Astrocyte (in vitro differentiated cells and primary cell): ENCODE data around the gene GMDS. TPM values are rescaled to one million over a fixed set of nuclear protein-coding genes. Genes with fewer than 3 reads are reported as not detected.

Experiments used
- DNase-seq: peaks from one replicate; pipeline ENCODE4 v3.0.0-alpha.2; 2010; ENCODE audit warnings: low read depth
- FAIRE-seq: peaks from 2 replicates; lab custom pipeline; 2011; peaks lifted over from hg19 to GRCh38; lab: Jason Lieb, UNC
- H2AFZ ChIP-seq: 2 replicates; pipeline ENCODE4 v1.6.0; 2012; ENCODE audit warnings: low read depth, low read length, inconsistent platforms
- H3K27ac ChIP-seq: 2 replicates; pipeline ENCODE4 v1.5.1; 2011; ENCODE audit warnings: low read depth, low read length, inconsistent platforms
- H3K27me3 ChIP-seq: 2 replicates; pipeline ENCODE4 v1.6.0; 2011; ENCODE audit warnings: low read length, inconsistent platforms; ENCODE audit not compliant: insufficient read depth
- H3K36me3 ChIP-seq: 2 replicates; pipeline ENCODE4 v1.5.1; 2011; ENCODE audit warnings: low read length, inconsistent platforms; ENCODE audit not compliant: insufficient read depth
- H3K4me1 ChIP-seq: 2 replicates; pipeline ENCODE4 v1.5.1; 2011; ENCODE audit warnings: low read length, inconsistent platforms; ENCODE audit not compliant: insufficient read depth
- H3K4me2 ChIP-seq: 2 replicates; pipeline ENCODE4 v1.6.0; 2012; ENCODE audit warnings: low read length, inconsistent platforms
- H3K4me3 ChIP-seq: 2 replicates; pipeline ENCODE4 v1.5.1; 2011; ENCODE audit warnings: low read depth, mild to moderate bottlenecking, low read length, inconsistent platforms; ENCODE audit not compliant: insufficient read depth
- H3K79me2 ChIP-seq: 2 replicates; pipeline ENCODE4 v1.6.0; 2012; ENCODE audit warnings: mild to moderate bottlenecking, low read length, inconsistent platforms; ENCODE audit not compliant: insufficient read depth
- H3K9ac ChIP-seq: 2 replicates; pipeline ENCODE4 v1.6.0; 2012; ENCODE audit warnings: mild to moderate bottlenecking, low read length, inconsistent platforms
- H3K9me3 ChIP-seq: 2 replicates; pipeline ENCODE4 v1.5.1; 2012; ENCODE audit warnings: low read depth, mild to moderate bottlenecking, low read length, inconsistent platforms; ENCODE audit not compliant: insufficient read depth
- H4K20me1 ChIP-seq: 2 replicates; pipeline ENCODE4 v1.6.0; 2012; ENCODE audit warnings: low read length, inconsistent platforms; ENCODE audit not compliant: insufficient read depth
- H3K27ac Mint-ChIP-seq: one replicate; pipeline ENCODE4 v1.8.0; 2021; ENCODE audit warnings: mild to moderate bottlenecking, mixed read lengths; ENCODE audit not compliant: unreplicated experiment
- H3K27me3 Mint-ChIP-seq: one replicate; pipeline ENCODE4 v1.8.0; 2021; ENCODE audit warnings: low read depth, mixed read lengths; ENCODE audit not compliant: unreplicated experiment
- H3K36me3 Mint-ChIP-seq: one replicate; pipeline ENCODE4 v1.8.0; 2021; ENCODE audit warnings: low read depth, mixed read lengths; ENCODE audit not compliant: unreplicated experiment
- H3K4me1 Mint-ChIP-seq: one replicate; pipeline ENCODE4 v1.8.0; 2021; ENCODE audit warnings: low read depth, mixed read lengths; ENCODE audit not compliant: unreplicated experiment
- H3K4me3 Mint-ChIP-seq: one replicate; pipeline ENCODE4 v1.8.0; 2021; ENCODE audit warnings: mild to moderate bottlenecking, moderate library complexity, mixed read lengths; ENCODE audit not compliant: unreplicated experiment
- H3K9me3 Mint-ChIP-seq: one replicate; pipeline ENCODE4 v1.8.0; 2021; ENCODE audit warnings: mild to moderate bottlenecking, mixed read lengths; ENCODE audit not compliant: unreplicated experiment
- CTCF ChIP-seq: IDR thresholded peaks from 2 replicates; pipeline ENCODE4 v1.5.1; 2011; ENCODE audit warnings: low read depth, mild to moderate bottlenecking, inconsistent platforms, low read length, moderate library complexity; ENCODE audit not compliant: insufficient read depth
- EZH2 ChIP-seq: IDR thresholded peaks from 2 replicates; pipeline ENCODE4 v1.6.1; 2012; ENCODE audit warnings: mild to moderate bottlenecking, low read length, inconsistent platforms; ENCODE audit not compliant: insufficient read depth
- total RNA-seq: library from RNA; stranded (reverse); gene quantifications from 2 replicates; pipeline ENCODE4 v1.2.1, GENCODE V29; 2021

GMDS gene
- total RNA-seq, 1 donor from 2014 or later: 9.4 TPM

- TF ChIP-seq CTCF (no peak), EZH2 (no peak)
- Mint-ChIP-seq H3K9me3 (peaks cover 4% of the 10 kb centered on the region), H3K4me3 (no peak overlapping the region), H3K27ac (no peak overlapping the region), H3K36me3 (peaks cover under 1% of the 10 kb centered on the region), H3K4me1 (no peaks in the 10 kb centered on the region), H3K27me3 (no peaks in the 10 kb centered on the region)
- Histone ChIP-seq H3K4me1 (no peaks in the 10 kb centered on the region), H3K27me3 (no peaks in the 10 kb centered on the region), H3K9me3 (no peaks in the 10 kb centered on the region), H2AFZ (no peak overlapping the region), H3K9ac (no peak overlapping the region), H3K4me2 (peak overlapping the region; percentile 22), H3K4me3 (no peak overlapping the region), H3K79me2 (no peaks in the 10 kb centered on the region), H3K36me3 (no peaks in the 10 kb centered on the region), H4K20me1 (no peaks in the 10 kb centered on the region), H3K27ac (no peak overlapping the region)
- DNase-seq (no peak), FAIRE-seq (no peak)
Measured at GRCh38 chr6:1929931-1930330, 315.5 kb downstream of the GMDS start.

- Histone ChIP-seq H4K20me1 (no peaks in the 10 kb centered on the region), H3K27ac (no peak overlapping the region), H3K79me2 (no peaks in the 10 kb centered on the region), H2AFZ (no peak overlapping the region), H3K4me3 (no peak overlapping the region), H3K4me1 (no peaks in the 10 kb centered on the region), H3K4me2 (no peak overlapping the region), H3K27me3 (no peaks in the 10 kb centered on the region), H3K9ac (no peak overlapping the region), H3K9me3 (no peaks in the 10 kb centered on the region), H3K36me3 (no peaks in the 10 kb centered on the region)
- Mint-ChIP-seq H3K27me3 (no peaks in the 10 kb centered on the region), H3K36me3 (peaks cover 3% of the 10 kb centered on the region), H3K4me1 (no peaks in the 10 kb centered on the region), H3K27ac (no peak overlapping the region), H3K9me3 (peaks cover 8% of the 10 kb centered on the region), H3K4me3 (no peak overlapping the region)
- DNase-seq (no peak), FAIRE-seq (no peak)
- TF ChIP-seq EZH2 (no peak), CTCF (no peak)
Measured at GRCh38 chr6:1925743-1926430, 319.5 kb downstream of the GMDS start.

- TF ChIP-seq EZH2 (no peak), CTCF (no peak)
- DNase-seq: no peak
- H4K20me1 ChIP-seq: no peaks in the 10 kb centered on the region
Measured at GRCh38 chr6:1923449-1923848, 322.0 kb downstream of the GMDS start.

More at GRCh38 chr6:1923449-1923848, 322.0 kb downstream of the GMDS start:
- Mint-ChIP-seq H3K27ac (no peak overlapping the region), H3K27me3 (no peaks in the 10 kb centered on the region), H3K4me1 (no peaks in the 10 kb centered on the region), H3K36me3 (peaks cover 3% of the 10 kb centered on the region), H3K4me3 (no peak overlapping the region), H3K9me3 (peaks cover 8% of the 10 kb centered on the region)
- H3K4me1 ChIP-seq: no peaks in the 10 kb centered on the region
- no peak overlapping the region for H3K4me3 ChIP-seq
- no peaks in the 10 kb centered on the region for H3K36me3 ChIP-seq
- no peaks in the 10 kb centered on the region for H3K9me3 ChIP-seq
- no peak for FAIRE-seq
- no peak overlapping the region for H3K9ac ChIP-seq
- no peak overlapping the region for H3K27ac ChIP-seq
- H3K27me3 ChIP-seq: no peaks in the 10 kb centered on the region
- no peak overlapping the region for H3K4me2 ChIP-seq
- no peaks in the 10 kb centered on the region for H3K79me2 ChIP-seq
- H2AFZ ChIP-seq: no peak overlapping the region
